CD8-positive, alpha-beta memory T cell (primary cell): ENCODE data around the gene RNF187. TPM values are rescaled to one million over a fixed set of nuclear protein-coding genes. Genes with fewer than 3 reads are reported as not detected.

Experiments
- CTCF ChIA-PET: fragments of 350-600 bp; sonication (Branson Sonifier 250); formaldehyde crosslinking; loops from one replicate; lab custom pipeline; 2021; ENCODE audit warnings: antibody characterized with exemption; lab: Charles Lee
- POLR2A ChIA-PET: fragments of 350-600 bp; sonication (Branson Sonifier 250); formaldehyde crosslinking; loops from one replicate; lab custom pipeline; 2021; ENCODE audit warnings: antibody characterized with exemption; lab: Charles Lee
- DNase-seq, 5 donors: peaks; one replicate each; pipeline versions ENCODE4 v3.0.0 to v3.0.0-alpha.2; 2020 to 2022; ENCODE audit warnings: mixed read lengths in 1 of 5
- H3K27ac ChIP-seq: one replicate; pipeline ENCODE4 v1.7.0; 2013; ENCODE audit warnings: low read depth, mild to moderate bottlenecking, low read length, moderate library complexity
- H3K27me3 ChIP-seq: 2 replicates; pipeline ENCODE4 v1.7.0; 2013; ENCODE audit warnings: low read length, mild to moderate bottlenecking; ENCODE audit not compliant: insufficient read depth, poor library complexity, severe bottlenecking
- H3K36me3 ChIP-seq: 2 replicates; pipeline ENCODE4 v1.7.0; 2013; ENCODE audit warnings: mild to moderate bottlenecking, low read length, moderate library complexity; ENCODE audit not compliant: insufficient read depth
- H3K4me1 ChIP-seq: 2 replicates; pipeline ENCODE4 v1.7.0; 2013; ENCODE audit warnings: mild to moderate bottlenecking, low read length, moderate library complexity; ENCODE audit not compliant: insufficient read depth
- H3K4me3 ChIP-seq: 2 replicates; pipeline ENCODE4 v1.7.0; 2013; ENCODE audit warnings: mild to moderate bottlenecking, low read length
- H3K9me3 ChIP-seq: 2 replicates; pipeline ENCODE4 v1.7.0; 2013; ENCODE audit warnings: mild to moderate bottlenecking, low read length
- H3K27ac Mint-ChIP-seq, 8 donors: one replicate each; pipeline ENCODE4 v1.8.0; 2020 to 2021; ENCODE audit warnings: mixed read lengths in 8 of 8, mild to moderate bottlenecking in 6 of 8, inconsistent platforms in 3 of 8, moderate library complexity in 3 of 8
- H3K27me3 Mint-ChIP-seq, 2 donors: one replicate each; pipeline ENCODE4 v1.8.0; 2020 to 2021; ENCODE audit warnings: mixed read lengths in 2 of 2, mild to moderate bottlenecking in 1 of 2, moderate library complexity in 1 of 2
- H3K36me3 Mint-ChIP-seq, 3 donors: one replicate each; pipeline ENCODE4 v1.8.0; 2020 to 2021; ENCODE audit warnings: mixed read lengths in 3 of 3, inconsistent platforms in 1 of 3, mild to moderate bottlenecking in 1 of 3
- H3K4me1 Mint-ChIP-seq, 3 donors: one replicate each; pipeline ENCODE4 v1.8.0; 2020 to 2021; ENCODE audit warnings: mixed read lengths in 3 of 3, inconsistent platforms in 1 of 3, mild to moderate bottlenecking in 1 of 3
- H3K4me3 Mint-ChIP-seq, 7 donors: one replicate each; pipeline ENCODE4 v1.8.0; 2020 to 2021; ENCODE audit warnings: mixed read lengths in 7 of 7, mild to moderate bottlenecking in 6 of 7, moderate library complexity in 4 of 7, inconsistent platforms in 2 of 7
- H3K9me3 Mint-ChIP-seq, 5 donors: one replicate each; pipeline ENCODE4 v1.8.0; 2020 to 2022; ENCODE audit warnings: mixed read lengths in 5 of 5, mild to moderate bottlenecking in 3 of 5, moderate library complexity in 2 of 5, inconsistent platforms in 1 of 5
- polyA plus RNA-seq: library from polyadenylated mRNA; unstranded; fragments of 300-500 nt; fragmentation: Illumina TruSeq; gene quantifications from one replicate; pipeline ENCODE4 v1.2.3, GENCODE V29; 2021
- total RNA-seq, 2 experiments: library from RNA; stranded (reverse); gene quantifications; one replicate each; pipeline ENCODE4 v1.2.3, GENCODE V29; 2021

The RNF187 gene
- total and polyA plus RNA-seq, 3 experiments from 2014 or later: 56.7 to 129 (median 128) TPM

- H3K36me3 Mint-ChIP-seq: peaks cover 0 to 56% (median 8%) of the 10 kb centered on the region in 3 donors
- H3K27ac Mint-ChIP-seq: peak overlapping the region; percentile 65 to 96 (median 87)
- DNase-seq: no peak
- peaks cover 0 to 3% of the 10 kb centered on the region in 2 donors for H3K27me3 Mint-ChIP-seq
- peak overlapping the region; percentile 83 to 96 (median 88) for H3K4me3 Mint-ChIP-seq
- no peaks in the 10 kb centered on the region for H3K9me3 Mint-ChIP-seq
- peaks cover 26% of the 10 kb centered on the region for H3K36me3 ChIP-seq
- peaks cover 24% of the 10 kb centered on the region for H3K4me1 ChIP-seq
- ChIA-PET CTCF (interaction anchor here (1.6 to 3.2 kb wide), 2 partner anchors 14 to 32 kb away, joined by 8 to 9 read pairs; a partner anchor contains a TSS), POLR2A (interaction anchor here (0.8 kb wide), 1 partner anchor 31 kb away, joined by 3 read pairs; a partner anchor contains a TSS)
- peak overlapping the region; percentile 100 for H3K27ac ChIP-seq
- no peaks in the 10 kb centered on the region for H3K27me3 ChIP-seq
- H3K9me3 ChIP-seq: no peaks in the 10 kb centered on the region
- H3K4me3 ChIP-seq: peak overlapping the region; percentile 49
- peaks cover 33 to 56% (median 37%) of the 10 kb centered on the region in 3 donors for H3K4me1 Mint-ChIP-seq
These were observed 1.9 kb downstream of the RNF187 start for GRCh38 chr1:228488818-228489674.

- H3K27ac ChIP-seq: peak overlapping the region; percentile 48
- peaks cover 0 to 69% (median 11%) of the 10 kb centered on the region in 3 donors for H3K36me3 Mint-ChIP-seq
- CTCF ChIA-PET: interaction anchor here (1.0 to 3.2 kb wide), 4 partner anchors 10 to 360 kb away, joined by 3 to 9 read pairs (median 6); a partner anchor contains a TSS
These were observed 3.2 kb downstream of the RNF187 start for GRCh38 chr1:228490120-228491078.

GRCh38 chr1:228493141-228494043 lies 6.2 kb downstream of the RNF187 start:
- no peak overlapping the region for H3K27ac ChIP-seq
- H3K4me1 ChIP-seq: peaks cover 20% of the 10 kb centered on the region
- H3K36me3 ChIP-seq: peaks cover 38% of the 10 kb centered on the region
- no peak overlapping the region for H3K4me3 Mint-ChIP-seq
- peaks cover 0 to 87% (median 18%) of the 10 kb centered on the region in 3 donors for H3K36me3 Mint-ChIP-seq
- no peak overlapping the region for H3K4me3 ChIP-seq
- DNase-seq: no peak
- POLR2A ChIA-PET: no interaction called here
- no peaks in the 10 kb centered on the region for H3K27me3 Mint-ChIP-seq
- H3K9me3 ChIP-seq: no peaks in the 10 kb centered on the region
- peak overlapping the region in 1 of 8 donors; percentile 80 for H3K27ac Mint-ChIP-seq
- H3K4me1 Mint-ChIP-seq: peaks cover 33 to 51% (median 45%) of the 10 kb centered on the region in 3 donors
- CTCF ChIA-PET: no interaction called here
- H3K27me3 ChIP-seq: no peaks in the 10 kb centered on the region
- no peaks in the 10 kb centered on the region for H3K9me3 Mint-ChIP-seq

More at GRCh38 chr1:228490120-228491078, 3.2 kb downstream of the RNF187 start:
- Histone ChIP-seq H3K27me3 (no peaks in the 10 kb centered on the region), H3K4me1 (peaks cover 24% of the 10 kb centered on the region), H3K9me3 (no peaks in the 10 kb centered on the region), H3K4me3 (no peak overlapping the region), H3K36me3 (peaks cover 38% of the 10 kb centered on the region)
- H3K4me1 Mint-ChIP-seq: peaks cover 37 to 59% (median 39%) of the 10 kb centered on the region in 3 donors
- POLR2A ChIA-PET: interaction anchor here (0.6 to 1.3 kb wide), 2 partner anchors 84 to 95 kb away, joined by 3 to 10 read pairs; partner anchors contain the start of gene TRIM11
- peak overlapping the region in 5 of 7 donors; percentile 37 to 79 (median 62) for H3K4me3 Mint-ChIP-seq
- no peak for DNase-seq
- peaks cover 0 to 3% of the 10 kb centered on the region in 2 donors for H3K27me3 Mint-ChIP-seq
- H3K27ac Mint-ChIP-seq: peak overlapping the region in 6 of 8 donors; percentile 23 to 88 (median 45)
- no peaks in the 10 kb centered on the region for H3K9me3 Mint-ChIP-seq

GRCh38 chr1:228494044-228494353 lies 6.8 kb downstream of the RNF187 start:
- DNase-seq: no peak
- no peak overlapping the region for H3K4me3 ChIP-seq
- no peaks in the 10 kb centered on the region for H3K9me3 ChIP-seq
- Mint-ChIP-seq H3K4me3 (no peak overlapping the region), H3K4me1 (peaks cover 29 to 45% (median 39%) of the 10 kb centered on the region in 3 donors), H3K36me3 (peaks cover 0 to 88% (median 18%) of the 10 kb centered on the region in 3 donors), H3K9me3 (no peaks in the 10 kb centered on the region), H3K27me3 (no peaks in the 10 kb centered on the region), H3K27ac (peak overlapping the region in 1 of 8 donors; percentile 80)
- ChIA-PET POLR2A (no interaction called here), CTCF (no interaction called here)
- H3K27me3 ChIP-seq: no peaks in the 10 kb centered on the region
- no peak overlapping the region for H3K27ac ChIP-seq
- H3K36me3 ChIP-seq: peaks cover 38% of the 10 kb centered on the region
- peaks cover 14% of the 10 kb centered on the region for H3K4me1 ChIP-seq

- Mint-ChIP-seq H3K4me1 (peaks cover 27 to 44% (median 35%) of the 10 kb centered on the region in 3 donors), H3K27ac (peak overlapping the region in 3 of 8 donors; percentile 33 to 85 (median 79)), H3K36me3 (peaks cover 0 to 88% (median 18%) of the 10 kb centered on the region in 3 donors), H3K9me3 (no peaks in the 10 kb centered on the region), H3K27me3 (no peaks in the 10 kb centered on the region), H3K4me3 (peak overlapping the region in 1 of 7 donors; percentile 66)
- H3K4me1 ChIP-seq: peaks cover 10% of the 10 kb centered on the region
- no peak overlapping the region for H3K4me3 ChIP-seq
- H3K27me3 ChIP-seq: no peaks in the 10 kb centered on the region
- H3K27ac ChIP-seq: no peak overlapping the region
- H3K9me3 ChIP-seq: no peaks in the 10 kb centered on the region
- DNase-seq: no peak
- peaks cover 35% of the 10 kb centered on the region for H3K36me3 ChIP-seq
- ChIA-PET POLR2A (no interaction called here), CTCF (no interaction called here)
These were observed 7.2 kb downstream of the RNF187 start for GRCh38 chr1:228494391-228494790.

- Mint-ChIP-seq H3K27me3 (no peaks in the 10 kb centered on the region), H3K36me3 (peaks cover 0 to 81% (median 18%) of the 10 kb centered on the region in 3 donors), H3K27ac (peak overlapping the region in 3 of 8 donors; percentile 29 to 83 (median 48)), H3K9me3 (no peaks in the 10 kb centered on the region), H3K4me1 (peaks cover 24 to 43% (median 34%) of the 10 kb centered on the region in 3 donors), H3K4me3 (peak overlapping the region in 2 of 7 donors; percentile 34 to 56)
- Histone ChIP-seq H3K9me3 (no peaks in the 10 kb centered on the region), H3K27me3 (no peaks in the 10 kb centered on the region), H3K27ac (no peak overlapping the region), H3K4me1 (peaks cover 4% of the 10 kb centered on the region), H3K36me3 (peaks cover 27% of the 10 kb centered on the region), H3K4me3 (no peak overlapping the region)
- DNase-seq: no peak
- ChIA-PET POLR2A (no interaction called here), CTCF (no interaction called here)
These were observed 8.0 kb downstream of the RNF187 start for GRCh38 chr1:228494970-228495853.
